ENCODE data around the gene SLC35B4.

SLC35B4 gene

GRCh38 chr7:134351424-134351823 lies 34.7 kb upstream of the SLC35B4 start:
- ATAC-seq = no peak
- no peak for TF ChIP-seq ARNTL (CRISPR knock-in tag; IDR thresholded peaks at IDR 0.05; ENCODE audit: borderline replicate concordance, low read depth)
- no peak for TF ChIP-seq ZFP3 (CRISPR knock-in tag; IDR thresholded peaks at IDR 0.05)
- TF ChIP-seq CSDC2 (CRISPR knock-in tag; IDR thresholded peaks at IDR 0.05) = no peak

GRCh38 chr7:134350709-134351108 lies 34.0 kb upstream of the SLC35B4 start:
- TF ChIP-seq PPARA (CRISPR knock-in tag; IDR thresholded peaks at IDR 0.05; ENCODE audit: borderline replicate concordance) (no peak), ARNTL (CRISPR knock-in tag; IDR thresholded peaks at IDR 0.05; ENCODE audit: borderline replicate concordance, low read depth) (no peak), OSR1 (CRISPR knock-in tag; IDR thresholded peaks at IDR 0.05) (no peak), SNAI2 (CRISPR knock-in tag; IDR thresholded peaks at IDR 0.05) (no peak), BACH2 (CRISPR knock-in tag; IDR thresholded peaks at IDR 0.05; ENCODE audit: borderline replicate concordance) (no peak)
- ATAC-seq = no peak

GRCh38 chr7:134347567-134347966 lies 30.8 kb upstream of the SLC35B4 start:
- TF ChIP-seq ESRRG (CRISPR knock-in tag; IDR thresholded peaks at IDR 0.05) (no peak), ZC3H10 (CRISPR knock-in tag; IDR thresholded peaks at IDR 0.05) (no peak), TOX (CRISPR knock-in tag; IDR thresholded peaks at IDR 0.05; ENCODE audit: borderline replicate concordance) (no peak), CSDC2 (CRISPR knock-in tag; IDR thresholded peaks at IDR 0.05) (no peak), GLIS3 (CRISPR knock-in tag; IDR thresholded peaks at IDR 0.05) (no peak), TCF4 (CRISPR knock-in tag; IDR thresholded peaks at IDR 0.05; ENCODE audit: borderline replicate concordance) (no peak), ZNF565 (CRISPR knock-in tag; conservative IDR thresholded peaks at IDR 0.05; ENCODE audit: low read depth) (no peak), POU6F1 (CRISPR knock-in tag; IDR thresholded peaks at IDR 0.05; ENCODE audit: borderline replicate concordance, low read depth) (no peak)
- ATAC-seq = no peak

- ATAC-seq = no peak
- no peak for TF ChIP-seq TSHZ2 (CRISPR knock-in tag; IDR thresholded peaks at IDR 0.05)
- TF ChIP-seq ESRRG (CRISPR knock-in tag; IDR thresholded peaks at IDR 0.05) = no peak
- no peak for TF ChIP-seq ZFP30 (CRISPR knock-in tag; IDR thresholded peaks at IDR 0.05)
- TF ChIP-seq ZC3H10 (CRISPR knock-in tag; IDR thresholded peaks at IDR 0.05) = no peak
- no peak for TF ChIP-seq POU6F1 (CRISPR knock-in tag; IDR thresholded peaks at IDR 0.05; ENCODE audit: borderline replicate concordance, low read depth)
- no peak for TF ChIP-seq ZFP3 (CRISPR knock-in tag; IDR thresholded peaks at IDR 0.05)
- no peak for TF ChIP-seq CSDC2 (CRISPR knock-in tag; IDR thresholded peaks at IDR 0.05)
- TF ChIP-seq RARB (CRISPR knock-in tag; IDR thresholded peaks at IDR 0.05) = no peak
- TF ChIP-seq SNAI2 (CRISPR knock-in tag; IDR thresholded peaks at IDR 0.05) = no peak
- no peak for TF ChIP-seq CREB5 (CRISPR knock-in tag; IDR thresholded peaks at IDR 0.05; ENCODE audit: low read depth)
- TF ChIP-seq PPARA (CRISPR knock-in tag; IDR thresholded peaks at IDR 0.05; ENCODE audit: borderline replicate concordance) = no peak
- TF ChIP-seq ZNF565 (CRISPR knock-in tag; conservative IDR thresholded peaks at IDR 0.05; ENCODE audit: low read depth) = no peak
- TF ChIP-seq GLIS3 (CRISPR knock-in tag; IDR thresholded peaks at IDR 0.05) = no peak
- TF ChIP-seq OSR1 (CRISPR knock-in tag; IDR thresholded peaks at IDR 0.05) = no peak
- TF ChIP-seq ZNF70 (CRISPR knock-in tag; IDR thresholded peaks at IDR 0.05) = no peak
- no peak for TF ChIP-seq ZNF8 (CRISPR knock-in tag; IDR thresholded peaks at IDR 0.05)
- no peak for TF ChIP-seq BACH2 (CRISPR knock-in tag; IDR thresholded peaks at IDR 0.05; ENCODE audit: borderline replicate concordance)
Measured at GRCh38 chr7:134343796-134344195, 27.1 kb upstream of the SLC35B4 start.

All from SK-N-SH treated with all-trans-retinoic acid at 6 μM for 48 hours (cell line).